PC-3 (cell line): ENCODE data around the gene ZNF837. TPM values are rescaled to one million over a fixed set of nuclear protein-coding genes. Genes with fewer than 3 reads are reported as not detected.

ENCODE experiments used
- ATAC-seq: fragments of 200-7000 bp; cut with Tn5 transposase; 2 replicates; pipeline ENCODE4 v1.9.1; 2020; ENCODE audit warnings: mild to moderate bottlenecking, moderate library complexity
- BruUV-seq: library from RNA; stranded (reverse); fragments of 400-500 nt; replicated peaks from 2 replicates; lab custom pipeline; 2021; lab: Mats Ljungman, UMichigan
- CTCF ChIA-PET: fragments of 300-600 bp; sonication (Branson Sonifier 250); formaldehyde crosslinking; loops from one replicate; lab custom pipeline; 2022; ENCODE audit warnings: antibody characterized with exemption; lab: Charles Lee
- POLR2A ChIA-PET: fragments of 300-600 bp; sonication (Branson Sonifier 250); formaldehyde crosslinking; loops from one replicate; lab custom pipeline; 2022; ENCODE audit warnings: antibody characterized with exemption; ENCODE audit not compliant: unreplicated experiment; lab: Charles Lee
- DNase-seq: peaks from one replicate; pipeline ENCODE4 v3.0.0-alpha.2; 2015
- H2AFZ ChIP-seq: fragments of 300-600 bp; sonication (generic); 2 replicates; pipeline ENCODE4 v1.6.0; 2016; ENCODE audit warnings: antibody characterized with exemption, low read length
- H3F3A ChIP-seq: fragments of 300-600 bp; sonication (generic); one replicate; pipeline ENCODE4 v1.6.0; 2017; ENCODE audit warnings: antibody characterized with exemption, low read length, control low read depth, mild to moderate bottlenecking; ENCODE audit not compliant: unreplicated experiment
- H3K27ac ChIP-seq: fragments of 300-600 bp; sonication (generic); 2 replicates; pipeline ENCODE4 v1.5.1; 2016; ENCODE audit warnings: mild to moderate bottlenecking, low read length
- H3K27me3 ChIP-seq: fragments of 300-600 bp; sonication (generic); 2 replicates; pipeline ENCODE4 v1.6.1; 2016; ENCODE audit warnings: low read length, mixed read lengths
- H3K36me3 ChIP-seq: fragments of 300-600 bp; sonication (generic); 2 replicates; pipeline ENCODE4 v1.6.1; 2016; ENCODE audit warnings: low read depth, mixed run types, low read length, mixed read lengths
- H3K4me1 ChIP-seq: fragments of 300-600 bp; sonication (generic); 2 replicates; pipeline ENCODE4 v1.5.1; 2016; ENCODE audit warnings: low read length; ENCODE audit not compliant: insufficient read depth
- H3K4me2 ChIP-seq: fragments of 300-600 bp; sonication (generic); 2 replicates; pipeline ENCODE4 v1.6.0; 2016; ENCODE audit warnings: low read length
- H3K4me3 ChIP-seq: fragments of 300-600 bp; sonication (generic); 2 replicates; pipeline ENCODE4 v1.5.1; 2016; ENCODE audit warnings: mild to moderate bottlenecking, low read length, mixed read lengths
- H3K79me2 ChIP-seq: fragments of 300-600 bp; sonication (generic); 2 replicates; pipeline ENCODE4 v1.6.1; 2017; ENCODE audit warnings: low read length, mixed read lengths
- H3K9ac ChIP-seq: fragments of 300-600 bp; sonication (generic); 2 replicates; pipeline ENCODE4 v1.6.0; 2016; ENCODE audit warnings: mild to moderate bottlenecking, low read length
- H3K9me2 ChIP-seq: fragments of 300-600 bp; sonication (generic); replicated peaks from 2 replicates; pipeline ENCODE4 v1.6.1; 2016; ENCODE audit warnings: mixed run types, low read length, mixed read lengths
- H3K9me3 ChIP-seq: fragments of 300-600 bp; sonication (generic); 2 replicates; pipeline ENCODE4 v1.6.1; 2016; ENCODE audit warnings: low read length, mixed read lengths
- H4K20me1 ChIP-seq: fragments of 300-600 bp; sonication (generic); 2 replicates; pipeline ENCODE4 v1.6.1; 2016; ENCODE audit warnings: low read length, mixed read lengths
- CTCF ChIP-seq: fragments of 300-600 bp; sonication (generic); conservative IDR thresholded peaks from 2 replicates; pipeline ENCODE4 v1.5.1; 2017; ENCODE audit warnings: antibody characterized with exemption, low read depth, mild to moderate bottlenecking, low read length
- EZH2 ChIP-seq: fragments of 300-600 bp; sonication (generic); IDR thresholded peaks from one replicate; pipeline ENCODE4 v1.6.1; 2017; ENCODE audit warnings: antibody characterized with exemption, mild to moderate bottlenecking, low read length; ENCODE audit not compliant: unreplicated experiment
- EZH2phosphoT487 ChIP-seq: fragments of 300-600 bp; sonication (generic); IDR thresholded peaks from 2 replicates; pipeline ENCODE4 v1.6.1; 2018; ENCODE audit warnings: mild to moderate bottlenecking, antibody characterized with exemption, low read length, borderline replicate concordance
- intact Hi-C: fragments of 100-400 bp; cut with micrococcal nuclease; formaldehyde crosslinking; loops from 2 replicates; pipeline ENCODE4 v1.9.0; 2023
- total RNA-seq: library from RNA; depleted of rRNA; stranded (reverse); fragments of >200 nt; gene quantifications from 2 replicates; pipeline ENCODE4 v1.2.3, GENCODE V29; 2014

Gene ZNF837
- total RNA-seq, 1 experiment from 2014 or later: 9.5 TPM

DNA sequence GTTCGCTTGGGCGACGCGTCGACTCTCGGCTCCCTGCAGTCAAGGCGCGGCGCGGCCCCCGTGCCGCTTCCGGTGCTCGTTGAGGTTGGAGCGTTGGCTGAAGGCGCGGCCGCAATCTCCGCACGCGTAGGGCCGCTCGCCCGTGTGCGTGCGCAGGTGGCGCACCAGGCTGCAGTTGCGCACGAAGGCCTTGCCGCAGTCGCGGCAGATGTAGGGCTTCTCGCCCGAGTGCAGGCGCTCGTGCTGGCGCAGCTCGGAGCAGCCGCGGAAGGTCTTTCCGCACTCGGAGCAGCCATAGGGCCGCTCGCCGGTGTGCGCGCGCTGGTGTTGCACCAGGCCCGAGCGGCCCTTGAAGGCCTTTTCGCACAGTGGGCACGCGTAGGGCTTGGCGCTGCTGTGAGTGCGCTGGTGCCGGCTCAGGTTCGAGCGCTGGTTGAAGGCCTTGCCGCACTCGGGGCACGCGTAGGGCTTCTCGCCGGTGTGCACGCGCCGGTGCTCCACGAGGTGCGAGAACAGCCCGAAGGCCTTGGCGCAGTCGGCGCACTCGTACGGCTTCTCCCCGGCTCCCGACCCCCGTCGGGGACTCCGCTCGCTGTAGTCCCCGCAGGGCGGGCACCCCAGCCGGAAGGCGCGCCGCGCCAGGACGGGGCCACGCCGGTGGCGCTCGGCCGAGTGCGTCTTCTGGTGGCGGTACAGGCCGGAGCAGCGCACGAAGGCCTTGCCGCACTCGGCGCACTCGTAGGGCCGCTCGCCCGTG, 13.0 kb downstream of the ZNF837 start:
- H3K27ac ChIP-seq: no peak overlapping the region
- H3K4me1 ChIP-seq: no peaks in the 10 kb centered on the region
- no peaks in the 10 kb centered on the region for H3K27me3 ChIP-seq
- no peaks in the 10 kb centered on the region for H3K36me3 ChIP-seq
- POLR2A ChIA-PET: no interaction called here
- ATAC-seq: no peak
- H2AFZ ChIP-seq: no peak overlapping the region
- no peaks in the 10 kb centered on the region for H4K20me1 ChIP-seq
- no TSS peak for BruUV-seq
- no peak for DNase-seq
- CTCF ChIA-PET: no interaction called here
- H3K79me2 ChIP-seq: no peaks in the 10 kb centered on the region
- H3K4me3 ChIP-seq: no peak overlapping the region
- H3K9ac ChIP-seq: no peak overlapping the region
- H3K9me2 ChIP-seq: no peaks in the 10 kb centered on the region
- TF ChIP-seq CTCF: no peak
- TF ChIP-seq EZH2phosphoT487: no peak
- TF ChIP-seq EZH2: no peak
- no peaks in the 10 kb centered on the region for H3K9me3 ChIP-seq
- no peaks in the 10 kb centered on the region for H3F3A ChIP-seq
- no peak overlapping the region for H3K4me2 ChIP-seq
- intact Hi-C loops: no loop called here

GRCh38 chr19:58366585-58367430, 14.0 kb downstream of the ZNF837 start:
- H3K4me2 ChIP-seq: no peak overlapping the region
- H3K4me1 ChIP-seq: peaks cover 4% of the 10 kb centered on the region
- TF ChIP-seq CTCF: no peak
- no peak for TF ChIP-seq EZH2
- TF ChIP-seq EZH2phosphoT487: no peak
- no peaks in the 10 kb centered on the region for H3K9me2 ChIP-seq
- no peaks in the 10 kb centered on the region for H3F3A ChIP-seq
- BruUV-seq: no TSS peak
- H3K27me3 ChIP-seq: no peaks in the 10 kb centered on the region
- no peaks in the 10 kb centered on the region for H4K20me1 ChIP-seq
- DNase-seq: no peak
- H3K9ac ChIP-seq: no peak overlapping the region
- ChIA-PET CTCF (no interaction called here), POLR2A (no interaction called here)
- no peaks in the 10 kb centered on the region for H3K36me3 ChIP-seq
- no peak overlapping the region for H3K27ac ChIP-seq
- H3K4me3 ChIP-seq: no peak overlapping the region
- no peak for ATAC-seq
- no peaks in the 10 kb centered on the region for H3K9me3 ChIP-seq
- intact Hi-C loops: no loop called here
- H2AFZ ChIP-seq: no peak overlapping the region
- 0 out of 2 replicates have a peak, but pooled peaks cover 3% of the 10 kb centered on the region for H3K79me2 ChIP-seq
